ENCODE measurements around the gene ACIN1. TPM values are rescaled to one million over a fixed set of nuclear protein-coding genes. Genes with fewer than 3 reads are reported as not detected.

The ACIN1 gene
- total RNA-seq, 4 donors from 2014 or later: 96.5 to 143 (median 108) TPM

- 75 to 76% methylated on average over 16 of the region's 16 CpGs for WGBS, 2 donors
- DNase-seq (ENCODE audit: low spot score in 2 of 2): no peak
- H3K27ac ChIP-seq: peak overlapping the region in 1 of 4 donors; percentile 1
- peaks cover 0 to 7% of the 10 kb centered on the region in 2 donors for H3K27me3 ChIP-seq
- H3K4me3 ChIP-seq: no peak overlapping the region
- H3K36me3 ChIP-seq: no peaks in the 10 kb centered on the region
- no peaks in the 10 kb centered on the region for H3K9me3 ChIP-seq
- no peak for TF ChIP-seq EP300 (IDR thresholded peaks at IDR 0.05)
- TF ChIP-seq CTCF (IDR thresholded peaks at IDR 0.05): no peak
- no peak for TF ChIP-seq POLR2A (IDR thresholded peaks at IDR 0.05)
- H3K4me1 ChIP-seq: peaks cover 0 to 14% (median 3%) of the 10 kb centered on the region in 4 donors
Measured at GRCh38 chr14:23119363-23120327, 24.7 kb upstream of the ACIN1 start.

DNA sequence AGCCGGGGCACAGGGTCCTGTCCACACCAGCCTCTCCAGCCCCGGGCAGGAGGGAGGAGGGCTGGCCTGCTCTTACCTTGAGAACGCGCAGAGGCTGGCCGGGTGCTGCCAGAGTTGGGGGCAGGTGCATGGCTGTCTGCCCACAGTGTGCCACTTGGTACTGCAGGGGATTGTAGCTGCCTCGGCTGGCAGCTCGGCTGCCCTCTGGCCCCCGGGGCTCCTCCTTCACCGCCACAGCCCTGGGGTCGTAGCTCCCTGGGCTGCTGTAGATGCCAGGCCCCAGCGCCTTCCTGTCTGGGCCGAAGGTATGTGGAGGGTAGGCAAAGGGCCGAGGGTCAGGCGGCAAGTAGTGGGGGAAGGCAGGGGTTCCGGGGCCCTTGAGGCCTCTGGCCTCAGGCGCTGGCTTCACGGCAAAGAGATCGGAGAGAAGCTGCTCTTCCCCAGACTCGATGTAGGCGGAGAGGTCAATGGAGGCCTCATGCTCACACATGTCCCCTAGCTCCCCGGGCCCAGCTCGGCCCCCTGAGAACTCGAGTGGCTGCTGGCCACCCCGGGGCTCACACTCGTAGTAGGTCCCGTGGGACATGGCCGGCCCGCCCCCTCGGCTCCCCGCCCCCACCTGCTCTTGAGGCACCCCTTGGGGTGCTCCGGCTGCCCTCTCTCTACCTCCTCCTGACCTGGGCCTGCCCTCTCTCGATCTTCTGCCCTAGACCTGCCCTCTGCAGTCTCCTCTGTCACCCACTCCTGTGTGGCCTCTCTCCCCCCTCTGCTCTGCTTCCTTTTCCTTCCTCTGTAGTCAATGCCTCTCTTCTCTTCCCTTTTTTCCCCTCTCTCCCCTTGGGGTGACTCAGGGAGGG, 23.8 kb upstream of the ACIN1 start, which contains the start of gene CEBPE:
CEBPE (minus strand) TSS at position 750 of the 857 bp plus-strand sequence; CDS start at position 586, 164 bp downstream.
- Histone ChIP-seq H3K4me1 (peaks cover 0 to 16% (median 3%) of the 10 kb centered on the region in 4 donors), H3K36me3 (no peaks in the 10 kb centered on the region), H3K4me3 (no peak within 1 kb of the TSS), H3K27me3 (peaks cover 0 to 8% of the 10 kb centered on the region in 2 donors), H3K27ac (peak within 1 kb of the TSS in 1 of 4 donors; percentile 1), H3K9me3 (no peaks in the 10 kb centered on the region)
- whole genome bisulfite sequencing, 2 donors: 51 to 53% methylated on average over 24 to 31 of the region's 32 CpGs
- TF ChIP-seq POLR2A (IDR thresholded peaks at IDR 0.05): no peak
- TF ChIP-seq CTCF (IDR thresholded peaks at IDR 0.05): no peak
- TF ChIP-seq EP300 (IDR thresholded peaks at IDR 0.05): no peak
- DNase-seq (ENCODE audit: low spot score in 2 of 2): no peak

DNA sequence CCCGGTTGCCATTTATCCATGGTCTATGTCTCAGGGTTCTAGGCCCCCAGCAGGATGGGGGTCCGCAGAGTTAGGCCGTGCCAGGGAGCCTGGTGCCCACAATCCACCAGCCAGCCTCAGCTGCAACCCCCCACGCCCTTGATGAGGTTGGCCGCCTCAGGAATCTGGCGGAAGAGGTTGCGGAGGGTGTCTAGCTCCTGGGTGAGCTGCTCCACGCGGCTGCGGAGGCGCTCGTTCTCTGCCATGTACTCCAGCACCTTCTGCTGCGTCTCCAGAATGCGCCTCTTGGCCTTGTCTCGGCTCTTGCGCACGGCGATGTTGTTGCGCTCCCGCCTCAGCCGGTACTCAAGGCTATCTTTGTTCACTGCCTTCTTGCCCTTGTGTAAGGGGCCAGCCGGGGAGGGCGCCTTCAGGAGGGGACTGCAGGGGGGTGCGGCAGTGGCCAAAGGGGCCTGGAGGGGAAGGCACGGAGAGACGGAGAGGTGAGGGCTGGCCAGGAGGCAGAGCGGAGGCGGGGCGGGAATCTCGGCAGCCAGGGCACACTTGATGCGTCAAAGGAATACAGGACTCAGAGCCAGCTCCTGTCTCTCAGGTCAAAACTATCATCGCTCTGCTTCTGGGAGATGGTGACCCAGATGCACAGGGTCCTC, 22.6 kb upstream of the ACIN1 start:
- whole genome bisulfite sequencing, 2 donors: 76 to 83% methylated on average over 32 of the region's 32 CpGs
- H3K27ac ChIP-seq: no peak overlapping the region
- peaks cover 0 to 21% (median 3%) of the 10 kb centered on the region in 4 donors for H3K4me1 ChIP-seq
- DNase-seq (ENCODE audit: low spot score in 2 of 2): no peak
- H3K4me3 ChIP-seq: no peak overlapping the region
- H3K36me3 ChIP-seq: no peaks in the 10 kb centered on the region
- H3K9me3 ChIP-seq: no peaks in the 10 kb centered on the region
- no peak for TF ChIP-seq EP300 (IDR thresholded peaks at IDR 0.05)
- H3K27me3 ChIP-seq: peaks cover 0 to 8% of the 10 kb centered on the region in 2 donors

GRCh38 chr14:23115918-23116317, 21.0 kb upstream of the ACIN1 start:
- Histone ChIP-seq H3K36me3 (no peaks in the 10 kb centered on the region), H3K9me3 (no peaks in the 10 kb centered on the region), H3K27ac (no peak overlapping the region), H3K27me3 (peaks cover 0 to 13% of the 10 kb centered on the region in 2 donors), H3K4me3 (no peak overlapping the region), H3K4me1 (peaks cover 0 to 14% (median under 1%) of the 10 kb centered on the region in 4 donors)
- WGBS, 2 donors: 83 to 88% methylated on average over 5 of the region's 5 CpGs
- no peak for DNase-seq (ENCODE audit: low spot score in 2 of 2)
- TF ChIP-seq CTCF (IDR thresholded peaks at IDR 0.05) (no peak), EP300 (IDR thresholded peaks at IDR 0.05) (no peak), POLR2A (IDR thresholded peaks at IDR 0.05) (no peak)

All from tibial nerve (tissue), 4 donors.